Measurements from ENCODE around the gene PCSK9.
"Not testable (repeated sequence)": the region's sequence is repeated elsewhere in the genome, so short reads cannot be mapped to it uniquely, and the experiment has no call there.

The PCSK9 gene

DNA sequence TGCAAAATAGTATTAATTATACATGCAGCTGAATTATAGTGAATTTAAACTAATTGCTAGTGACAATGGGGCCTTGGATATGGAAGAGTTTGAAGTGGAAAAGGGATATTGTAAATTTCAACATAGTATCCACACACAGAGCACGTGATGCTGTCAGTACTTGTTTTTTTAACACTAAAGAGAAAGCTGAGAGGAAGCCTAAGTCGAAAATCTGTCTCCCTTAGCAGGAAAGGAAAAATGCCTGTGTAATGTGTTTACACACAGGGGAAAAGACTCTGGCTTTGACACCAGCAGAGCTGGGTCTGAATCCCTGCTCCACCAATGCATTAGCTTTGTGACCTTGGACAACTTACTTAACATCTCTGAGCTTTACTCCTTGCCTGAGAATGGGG, 42.6 kb downstream of the PCSK9 start:
- no peak for DNase-seq

- no peak for DNase-seq
Measured at GRCh38 chr1:55084257-55084656, 44.9 kb downstream of the PCSK9 start.

DNA sequence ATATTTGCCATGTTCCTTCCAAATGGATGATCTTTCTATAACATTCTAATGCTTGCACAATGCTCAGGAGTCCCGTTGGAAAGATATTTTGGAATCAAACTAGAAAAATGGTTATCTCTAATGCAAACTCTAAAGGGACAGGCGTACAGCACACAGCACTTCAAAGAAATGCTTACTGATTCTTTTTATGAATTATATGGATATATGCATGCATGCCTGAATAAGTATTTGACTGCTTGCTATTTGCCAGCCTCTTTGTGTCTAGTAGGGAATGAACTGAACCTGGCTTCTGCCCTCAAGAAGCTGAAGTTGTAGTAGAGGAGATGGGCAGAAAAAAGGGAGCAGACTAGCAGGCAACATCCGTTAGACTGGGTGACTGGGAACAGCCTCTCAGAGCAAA, 48.1 kb downstream of the PCSK9 start:
- DNase-seq, result no peak

DNA sequence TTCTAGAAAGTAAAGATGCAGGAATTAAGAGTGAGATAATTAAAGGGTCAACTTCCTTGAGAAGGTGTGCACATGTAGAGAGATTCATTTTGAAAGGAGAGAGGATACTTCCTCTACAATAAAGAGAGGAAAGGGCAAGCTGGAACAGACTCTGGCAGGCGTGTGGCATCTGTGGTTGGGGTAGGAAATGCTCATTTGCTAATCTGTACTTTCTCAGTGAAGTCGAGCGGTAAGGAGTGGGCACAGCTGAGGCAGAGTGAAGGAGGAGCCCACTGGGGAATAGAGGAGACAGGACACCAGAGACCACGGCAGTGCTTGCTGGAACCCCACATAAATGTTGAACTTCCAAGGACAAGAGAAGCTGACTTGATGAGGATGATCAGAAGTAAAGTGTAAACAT, 49.1 kb downstream of the PCSK9 start:
- DNase-seq, result no peak

DNA sequence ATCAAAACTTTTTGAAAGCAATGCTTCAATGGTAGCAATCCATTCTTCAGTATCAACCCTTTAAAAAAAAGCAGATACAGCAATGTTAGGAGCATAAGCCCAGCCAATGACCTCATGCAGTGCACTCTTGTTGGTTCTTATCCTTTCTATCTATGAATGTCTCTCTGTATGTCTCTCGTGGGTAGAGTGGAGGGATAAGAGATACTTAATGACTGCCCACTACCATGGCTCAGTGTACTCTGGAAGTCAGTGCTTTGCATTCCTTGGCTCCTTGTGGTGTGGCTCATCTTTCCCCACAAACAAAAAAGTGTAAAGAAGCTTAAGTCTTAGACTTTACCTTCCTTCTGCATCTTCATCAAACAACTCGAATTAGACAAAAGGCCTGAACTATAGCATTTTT, 50.3 kb downstream of the PCSK9 start:
- no peak for DNase-seq

GRCh38 chr1:55092475-55092874, 53.1 kb downstream of the PCSK9 start:
- DNase-seq, result no peak

- no peak for DNase-seq
Measured at GRCh38 chr1:55095095-55095494, 55.7 kb downstream of the PCSK9 start.

GRCh38 chr1:55103891-55104290, 64.5 kb downstream of the PCSK9 start:
- DNase-seq, result no peak

DNA sequence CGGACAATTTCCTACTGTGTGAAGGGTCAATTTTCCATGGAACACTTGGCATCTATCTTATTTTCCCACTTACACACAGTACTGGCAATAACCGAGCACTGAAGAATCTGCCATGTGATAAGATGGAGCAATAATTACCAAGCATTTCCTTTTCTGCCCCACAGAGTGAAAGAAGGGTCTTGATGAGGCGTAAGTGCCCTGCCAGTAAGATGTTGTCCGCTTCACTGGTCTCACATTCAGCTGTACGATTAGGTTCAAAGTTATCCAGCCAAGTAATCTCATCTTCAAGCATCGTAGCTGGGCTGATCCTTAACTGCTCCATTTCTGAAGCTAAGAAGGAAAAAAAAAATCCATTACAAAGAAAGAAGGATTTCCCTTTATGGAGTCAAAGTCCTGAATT, 67.8 kb downstream of the PCSK9 start:
- DNase-seq, result no peak

DNA sequence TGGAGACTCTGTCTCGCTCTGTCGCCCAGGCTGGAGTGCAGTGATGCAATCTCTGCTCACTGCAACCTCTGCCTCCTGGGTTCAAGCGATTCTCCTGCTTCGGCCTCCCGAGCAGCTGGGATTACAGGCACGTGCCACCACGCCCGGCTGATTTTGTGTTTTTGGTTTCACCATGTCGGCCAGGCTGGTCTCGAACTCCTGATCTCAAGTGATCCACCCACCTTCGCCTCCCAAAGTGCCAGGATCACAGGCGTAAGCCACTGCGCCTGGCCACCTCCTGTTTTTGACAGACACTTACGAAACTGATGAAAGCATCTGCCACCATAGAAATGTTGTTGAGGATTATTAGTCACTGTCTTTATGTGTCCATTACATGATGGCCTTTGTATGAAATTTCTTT, 69.7 kb downstream of the PCSK9 start:
- DNase-seq, result not testable (repeated sequence)

Measured in activated CD4-positive, alpha-beta T cell treated with anti-CD3 and anti-CD28 coated beads, Interleukin-2, amount 50 U/mL, for 1 hour (primary cell).